ENCODE data around the gene SLC39A12. TPM values are rescaled to one million over a fixed set of nuclear protein-coding genes. Genes with fewer than 3 reads are reported as not detected.
A peak's percentile ranks its signal among the peaks of the same experiment; 100 is the strongest.

SLC39A12 gene
- polyA plus RNA-seq, 1 experiment, result not detected

DNA sequence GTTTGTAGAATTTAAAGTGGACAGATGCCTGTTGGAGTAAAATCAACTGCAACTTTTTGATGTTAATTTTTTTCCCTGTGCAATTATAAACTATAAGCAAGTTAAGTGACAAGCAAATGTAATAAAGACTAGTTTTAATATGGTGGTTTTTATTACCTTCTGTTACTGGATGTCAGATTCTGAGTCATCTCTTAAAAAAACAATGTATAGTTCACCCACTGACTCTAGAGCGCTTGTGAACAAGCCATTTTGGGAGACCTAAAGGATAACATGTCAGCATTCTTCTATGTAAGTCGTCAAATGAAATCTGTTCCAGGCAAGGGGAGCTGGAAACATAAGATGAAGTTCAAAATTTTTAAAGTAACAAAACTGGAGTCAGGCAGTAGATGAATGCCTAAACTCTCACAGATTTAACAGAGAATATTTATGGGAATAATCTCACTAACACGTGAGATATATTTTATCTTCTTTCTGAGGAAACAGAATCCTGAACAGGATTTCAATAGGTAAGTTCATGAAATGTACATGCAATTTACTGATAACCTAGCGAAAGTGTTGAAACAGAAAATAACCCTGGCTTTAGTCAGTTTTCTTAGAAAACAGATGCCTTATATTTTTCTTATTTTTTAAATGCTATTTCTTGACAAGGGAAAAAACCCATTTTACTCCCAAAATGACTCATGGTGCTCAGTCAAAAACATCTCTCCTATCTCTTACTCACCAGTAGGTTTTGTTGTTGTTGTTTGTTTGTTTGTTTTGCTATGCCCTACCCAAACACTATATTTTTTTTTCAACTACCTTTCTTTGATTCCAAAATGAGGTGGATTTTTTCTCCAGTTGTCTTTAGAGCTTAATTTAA is 91.7 kb downstream of the SLC39A12 start:
- ChIA-PET POLR2A (no interaction called here), CTCF (interaction anchor here (0.6 to 1.5 kb wide), 3 partner anchors 61 to 173 kb away, joined by 3 to 6 read pairs (median 4); no protein-coding TSS in a partner anchor)
- no peak overlapping the region for H3K27ac ChIP-seq (ENCODE audit: low read depth, low read length)
- TF ChIP-seq, protein P1, sequence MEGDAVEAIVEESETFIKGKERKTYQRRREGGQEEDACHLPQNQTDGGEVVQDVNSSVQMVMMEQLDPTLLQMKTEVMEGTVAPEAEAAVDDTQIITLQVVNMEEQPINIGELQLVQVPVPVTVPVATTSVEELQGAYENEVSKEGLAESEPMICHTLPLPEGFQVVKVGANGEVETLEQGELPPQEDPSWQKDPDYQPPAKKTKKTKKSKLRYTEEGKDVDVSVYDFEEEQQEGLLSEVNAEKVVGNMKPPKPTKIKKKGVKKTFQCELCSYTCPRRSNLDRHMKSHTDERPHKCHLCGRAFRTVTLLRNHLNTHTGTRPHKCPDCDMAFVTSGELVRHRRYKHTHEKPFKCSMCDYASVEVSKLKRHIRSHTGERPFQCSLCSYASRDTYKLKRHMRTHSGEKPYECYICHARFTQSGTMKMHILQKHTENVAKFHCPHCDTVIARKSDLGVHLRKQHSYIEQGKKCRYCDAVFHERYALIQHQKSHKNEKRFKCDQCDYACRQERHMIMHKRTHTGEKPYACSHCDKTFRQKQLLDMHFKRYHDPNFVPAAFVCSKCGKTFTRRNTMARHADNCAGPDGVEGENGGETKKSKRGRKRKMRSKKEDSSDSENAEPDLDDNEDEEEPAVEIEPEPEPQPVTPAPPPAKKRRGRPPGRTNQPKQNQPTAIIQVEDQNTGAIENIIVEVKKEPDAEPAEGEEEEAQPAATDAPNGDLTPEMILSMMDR (IDR thresholded peaks at IDR 0.05; ENCODE audit: low read depth, low read length), result no peak
- no peak overlapping the region for H3K4me3 ChIP-seq (ENCODE audit: low read depth, low read length)
- no peaks in the 10 kb centered on the region for H3K27me3 ChIP-seq (ENCODE audit: control insufficient read depth, insufficient read depth, low read length)
- no peaks in the 10 kb centered on the region for H3K9me3 ChIP-seq (ENCODE audit: control insufficient read depth, insufficient read depth, low read length)
- DNase-seq (ENCODE audit: low read depth, low spot score), result peak; percentile 21

DNA sequence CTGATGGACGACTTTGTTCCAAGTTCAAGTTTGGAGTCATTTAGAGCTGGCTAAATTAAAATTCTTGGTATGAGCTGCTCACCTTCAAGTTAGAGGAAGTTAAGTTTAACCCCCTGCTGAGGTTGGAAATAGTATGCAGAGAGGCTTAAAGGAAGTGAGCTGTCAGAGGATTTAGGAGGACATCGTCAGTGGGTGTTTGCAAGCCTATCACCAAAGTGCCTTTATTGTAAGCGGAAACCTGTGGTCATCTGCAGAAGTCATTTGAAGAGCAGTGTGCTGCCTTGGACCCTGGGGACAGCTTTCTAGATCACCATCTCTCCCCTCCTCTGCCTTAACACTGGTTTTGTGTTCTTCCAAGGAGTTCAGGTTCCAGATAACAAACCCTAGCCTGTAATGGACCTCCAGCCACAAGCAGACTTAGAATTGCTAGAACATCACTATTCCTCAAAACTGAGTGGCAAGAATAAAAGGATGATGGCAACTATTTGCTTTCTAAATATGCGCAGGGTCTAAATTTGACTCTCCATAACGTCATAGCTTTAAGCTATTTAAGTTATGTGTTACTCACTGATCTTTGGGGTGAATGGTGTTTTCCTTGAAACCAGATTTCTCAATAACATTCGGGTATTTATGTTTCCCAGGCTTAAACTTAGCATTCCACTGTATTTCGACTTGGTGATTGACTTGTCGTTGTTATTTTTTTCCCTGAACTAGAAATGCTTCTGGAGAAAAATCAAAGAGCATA is 93.4 kb downstream of the SLC39A12 start:
- TF ChIP-seq, protein P1 (IDR thresholded peaks at IDR 0.05; ENCODE audit: low read depth, low read length), result no peak
- Histone ChIP-seq H3K9me3 (ENCODE audit: control insufficient read depth, insufficient read depth, low read length) (no peaks in the 10 kb centered on the region), H3K4me3 (ENCODE audit: low read depth, low read length) (no peak overlapping the region), H3K27ac (ENCODE audit: low read depth, low read length) (peak overlapping the region; percentile 84), H3K27me3 (ENCODE audit: control insufficient read depth, insufficient read depth, low read length) (no peaks in the 10 kb centered on the region)
- CTCF ChIA-PET, result no interaction called here
- peak; percentile 86 for DNase-seq (ENCODE audit: low read depth, low spot score)
- POLR2A ChIA-PET, result interaction anchor here (1.0 kb wide), 1 partner anchor 15 kb away, joined by 5 read pairs; no protein-coding TSS in a partner anchor

DNA sequence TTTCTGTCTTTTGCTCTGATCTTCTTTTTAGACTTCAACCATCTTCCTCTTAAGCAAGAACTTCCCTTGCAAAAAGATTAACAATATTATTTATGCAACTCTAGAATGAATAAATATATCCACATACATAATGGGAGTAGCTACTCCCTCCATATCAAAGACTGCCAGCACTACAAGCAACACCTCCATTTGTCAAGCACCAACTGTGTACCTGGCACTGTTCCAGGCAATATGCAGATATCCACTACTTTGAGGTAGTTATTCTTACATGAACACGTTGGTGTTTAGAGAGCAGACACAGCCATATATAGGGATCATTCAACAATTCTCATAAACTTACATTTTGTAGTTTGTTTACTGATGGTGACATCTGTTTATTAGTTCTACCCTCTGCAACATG is 104.9 kb downstream of the SLC39A12 start:
- DNase-seq (ENCODE audit: low read depth, low spot score), result no peak
- H3K27ac ChIP-seq (ENCODE audit: low read depth, low read length), result no peak overlapping the region
- H3K4me3 ChIP-seq (ENCODE audit: low read depth, low read length), result no peak overlapping the region
- no peaks in the 10 kb centered on the region for H3K27me3 ChIP-seq (ENCODE audit: control insufficient read depth, insufficient read depth, low read length)
- H3K9me3 ChIP-seq (ENCODE audit: control insufficient read depth, insufficient read depth, low read length), result peaks cover 3% of the 10 kb centered on the region; the same call in 1 of the 2 replicates
- ChIA-PET POLR2A (no interaction called here), CTCF (no interaction called here)
- TF ChIP-seq, protein P1 (IDR thresholded peaks at IDR 0.05; ENCODE audit: low read depth, low read length), result no peak

DNA sequence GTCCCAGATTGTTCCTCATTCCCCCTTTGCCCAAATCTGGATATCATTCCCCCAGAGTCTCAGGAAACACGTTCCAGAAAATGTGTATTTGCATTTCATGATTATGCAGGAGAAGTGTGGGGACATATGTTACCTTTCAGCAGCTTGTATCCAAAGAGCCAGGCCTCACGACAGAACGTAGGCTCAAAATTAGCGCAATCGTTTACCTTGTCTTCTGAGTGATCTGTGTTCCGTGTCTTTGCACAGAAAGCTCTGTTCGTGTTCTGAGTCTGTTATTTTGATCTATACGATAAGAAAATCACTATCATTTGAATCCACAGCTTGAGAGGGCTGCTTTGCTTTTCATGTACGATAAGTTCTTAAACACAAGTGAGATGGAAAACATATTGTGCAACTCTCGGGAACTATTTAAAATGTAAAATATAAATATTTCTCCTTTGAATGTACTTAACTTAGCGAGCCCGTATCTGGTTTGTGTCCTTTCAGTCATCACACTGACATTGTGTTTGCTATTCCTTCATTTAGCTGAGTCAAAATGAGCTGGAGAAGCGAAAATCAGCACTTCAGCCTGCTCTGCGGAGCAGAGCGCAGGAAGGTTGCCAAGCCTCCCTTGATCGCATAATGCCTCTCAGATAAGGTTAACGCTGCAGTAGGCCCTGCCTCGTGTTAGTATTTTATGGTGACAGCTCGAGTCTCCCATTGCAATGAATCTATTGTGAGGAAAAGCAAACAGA is 108.3 kb downstream of the SLC39A12 start:
- Histone ChIP-seq H3K4me3 (ENCODE audit: low read depth, low read length) (no peak overlapping the region; the same call in 1 of the 2 replicates), H3K9me3 (ENCODE audit: control insufficient read depth, insufficient read depth, low read length) (peaks cover 3% of the 10 kb centered on the region; the same call in 1 of the 2 replicates), H3K27me3 (ENCODE audit: control insufficient read depth, insufficient read depth, low read length) (no peaks in the 10 kb centered on the region), H3K27ac (ENCODE audit: low read depth, low read length) (peak overlapping the region; percentile 23)
- TF ChIP-seq, protein P1 (IDR thresholded peaks at IDR 0.05; ENCODE audit: low read depth, low read length), result no peak
- ChIA-PET CTCF (interaction anchor here (0.6 to 2.0 kb wide), 4 partner anchors 142 to 156 kb away, joined by 3 to 7 read pairs (median 4); no protein-coding TSS in a partner anchor), POLR2A (interaction anchor here (1.2 to 1.7 kb wide), 2 partner anchors 15 to 20 kb away, joined by 5 read pairs; no protein-coding TSS in a partner anchor)
- peak; percentile 24 for DNase-seq (ENCODE audit: low read depth, low spot score)

Measured in AG04450 (cell line).